GM18520 (cell line): ENCODE data around the gene PRKCA.
"Not testable (repeated sequence)": the region's sequence is repeated elsewhere in the genome, so short reads cannot be mapped to it uniquely, and the experiment has no call there.

Experiments used
- ATAC-seq: cut with Tn5 transposase; IDR thresholded peaks from one replicate; pipeline ENCODE4 v1.9.1; 2021; ENCODE audit not compliant: unreplicated experiment

The PRKCA gene

DNA sequence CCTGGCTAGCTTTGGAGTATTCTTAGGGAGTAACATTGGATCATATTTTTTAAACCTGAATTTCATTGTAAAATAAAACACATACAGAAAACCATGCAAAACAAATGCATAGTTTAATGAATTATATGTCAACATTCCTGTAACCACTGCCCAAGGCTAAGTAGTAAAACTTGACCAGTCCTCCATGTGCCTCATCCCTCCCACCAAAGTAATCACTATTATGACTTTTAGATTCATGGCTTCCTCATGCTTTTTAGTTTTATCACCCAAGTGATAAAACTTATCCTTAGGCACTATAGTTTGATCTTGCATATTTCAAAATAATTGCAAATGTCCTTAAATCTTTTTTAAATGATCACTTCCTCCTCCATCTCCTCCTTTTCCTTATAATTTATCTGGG, 20.4 kb downstream of the PRKCA start:
- no peak for ATAC-seq

DNA sequence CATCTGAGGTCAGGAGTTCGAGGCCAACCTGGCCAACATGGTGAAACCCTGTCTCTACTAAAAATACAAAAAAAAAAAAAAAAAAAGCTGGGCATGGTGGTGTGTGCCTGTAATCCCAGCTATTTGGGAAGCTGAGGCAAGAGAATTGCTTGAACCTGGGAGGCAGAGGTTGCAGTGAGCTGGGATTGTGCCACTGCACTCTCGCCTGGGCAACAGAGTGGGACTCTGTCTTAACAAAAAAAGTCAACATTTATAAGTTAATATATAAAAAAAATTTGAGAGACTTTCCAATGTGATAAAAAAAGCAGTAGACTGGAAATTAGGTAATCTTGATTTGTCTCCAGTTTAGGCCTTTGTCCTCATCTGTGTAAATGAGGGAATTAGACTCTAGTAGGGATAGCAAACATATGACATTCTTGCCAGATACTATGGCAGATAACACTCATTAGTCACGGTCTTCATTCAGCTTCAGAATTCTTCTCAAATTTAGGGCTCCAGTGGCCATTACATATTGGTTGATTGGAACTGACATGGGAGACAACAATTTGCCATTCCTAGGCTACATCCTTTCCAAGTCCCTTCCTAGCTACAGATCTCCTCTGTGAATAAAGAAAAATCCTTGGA, 22.1 kb downstream of the PRKCA start:
- not testable (repeated sequence) for ATAC-seq

DNA sequence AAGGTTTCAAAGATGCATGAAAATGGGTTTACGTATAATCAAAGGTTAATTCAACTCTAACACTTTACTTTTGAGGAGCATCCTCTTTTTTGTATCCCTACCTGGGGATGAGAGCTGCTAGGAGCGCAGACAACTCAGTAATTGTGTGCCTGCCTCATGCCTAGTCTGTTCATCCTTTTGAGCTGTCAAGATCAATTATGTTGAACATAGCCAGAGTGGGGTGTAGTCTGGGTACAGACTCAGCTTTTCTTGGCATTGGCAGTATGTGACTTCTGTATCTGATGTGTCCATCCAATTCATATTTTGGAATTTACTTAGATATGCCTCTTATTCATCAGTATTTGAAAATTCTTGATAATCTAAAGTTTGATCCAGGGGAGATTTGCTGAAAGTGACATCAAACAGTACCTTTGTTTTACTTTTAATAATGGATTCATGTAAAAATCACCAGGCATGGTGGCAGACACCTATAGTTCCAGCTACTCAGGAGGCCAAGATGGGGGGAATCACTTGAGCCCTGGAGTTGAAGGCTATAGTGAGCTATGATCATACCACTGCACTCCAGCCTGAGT, 24.1 kb downstream of the PRKCA start:
- no peak for ATAC-seq

DNA sequence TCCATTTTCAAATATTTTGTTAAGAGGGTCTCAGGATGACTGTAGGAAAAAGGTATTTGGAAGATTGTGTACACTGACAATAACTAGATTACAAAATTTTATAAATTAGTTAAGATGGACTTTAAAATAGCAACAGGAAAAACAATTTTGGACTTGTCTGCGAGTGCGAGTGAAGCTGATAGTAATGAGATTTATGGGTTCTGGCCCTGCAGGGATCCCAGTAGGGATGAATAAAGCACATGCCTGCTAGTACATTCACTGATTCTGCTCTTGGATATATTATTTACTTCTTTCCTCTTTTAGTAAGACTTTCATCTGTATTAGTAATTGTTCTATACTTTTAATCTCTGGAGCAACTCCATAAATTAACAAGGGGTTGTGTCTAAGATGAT, 28.2 kb downstream of the PRKCA start:
- no peak for ATAC-seq

DNA sequence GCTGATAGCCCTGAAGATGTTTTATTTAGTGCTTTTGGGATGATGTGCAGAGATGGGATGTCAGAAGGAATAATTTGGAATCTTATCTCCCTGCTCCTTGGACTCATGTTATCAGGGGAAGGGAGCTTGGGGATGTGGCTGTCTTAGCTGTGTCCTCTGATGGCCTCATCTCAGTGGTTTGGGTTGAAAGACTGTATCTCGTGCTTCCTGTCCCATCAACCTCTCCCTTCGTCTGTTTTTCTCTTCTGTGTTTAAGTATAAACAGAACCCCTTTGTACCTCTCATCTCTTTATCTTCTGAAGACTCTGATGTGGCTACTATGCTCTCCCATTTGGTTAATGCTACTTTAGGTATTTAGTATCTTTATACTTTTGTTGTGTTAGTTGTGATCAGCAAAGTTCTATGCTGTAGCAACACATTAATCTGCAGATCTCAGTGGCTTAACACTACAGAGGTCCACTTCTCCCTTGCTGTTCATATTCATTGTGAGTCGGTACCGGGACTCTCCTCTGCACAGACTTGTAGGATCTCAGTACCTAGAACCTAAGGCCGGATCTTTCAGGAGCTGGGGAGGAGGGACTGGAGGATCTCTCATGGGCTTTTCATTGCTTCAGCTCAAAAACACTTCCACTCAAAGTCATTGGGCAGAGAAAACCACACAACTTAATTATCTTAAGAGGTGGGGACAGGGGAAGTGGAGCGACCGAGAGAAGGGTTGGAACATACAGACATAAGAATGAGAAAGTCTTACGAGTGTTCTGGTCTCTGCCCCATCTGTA, 28.8 kb downstream of the PRKCA start:
- ATAC-seq = no peak

DNA sequence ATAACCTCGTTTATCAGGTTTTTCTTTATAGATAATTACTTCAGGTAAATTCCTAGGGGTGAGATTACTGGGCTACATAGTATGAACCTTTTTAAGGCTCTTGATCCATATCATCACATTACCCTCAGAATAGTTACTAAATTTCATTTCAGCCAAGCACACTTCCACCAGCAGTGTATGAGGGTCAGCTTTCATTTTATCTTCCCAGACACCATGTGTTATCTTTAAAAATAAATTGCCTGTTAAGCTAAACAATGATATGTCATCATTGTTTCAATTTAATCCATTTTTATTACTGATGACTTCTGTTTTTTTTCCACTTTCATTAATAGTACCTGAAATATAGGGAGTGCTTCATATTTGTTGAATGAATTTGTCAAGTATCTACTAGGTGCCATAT, 33.4 kb downstream of the PRKCA start:
- no peak for ATAC-seq

DNA sequence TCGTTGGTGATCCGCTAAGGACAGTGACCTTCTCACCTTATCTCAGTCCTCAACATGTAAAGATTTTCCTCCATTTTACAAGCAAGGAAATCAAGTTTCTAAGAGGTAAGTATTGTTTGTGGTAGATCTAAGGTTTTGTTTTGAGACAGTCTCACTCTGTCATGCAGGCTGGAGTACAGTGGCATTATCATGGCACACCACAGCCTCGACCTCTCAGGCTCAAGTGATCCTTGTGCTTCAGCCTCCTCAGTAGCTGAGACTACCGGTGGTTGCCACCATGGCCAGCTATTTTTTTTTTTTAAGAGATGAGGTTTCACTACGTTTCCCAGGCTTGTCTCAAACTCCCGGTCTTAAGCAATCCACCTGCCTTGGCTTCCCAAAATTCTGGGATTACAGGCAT, 34.9 kb downstream of the PRKCA start:
- ATAC-seq = no peak

DNA sequence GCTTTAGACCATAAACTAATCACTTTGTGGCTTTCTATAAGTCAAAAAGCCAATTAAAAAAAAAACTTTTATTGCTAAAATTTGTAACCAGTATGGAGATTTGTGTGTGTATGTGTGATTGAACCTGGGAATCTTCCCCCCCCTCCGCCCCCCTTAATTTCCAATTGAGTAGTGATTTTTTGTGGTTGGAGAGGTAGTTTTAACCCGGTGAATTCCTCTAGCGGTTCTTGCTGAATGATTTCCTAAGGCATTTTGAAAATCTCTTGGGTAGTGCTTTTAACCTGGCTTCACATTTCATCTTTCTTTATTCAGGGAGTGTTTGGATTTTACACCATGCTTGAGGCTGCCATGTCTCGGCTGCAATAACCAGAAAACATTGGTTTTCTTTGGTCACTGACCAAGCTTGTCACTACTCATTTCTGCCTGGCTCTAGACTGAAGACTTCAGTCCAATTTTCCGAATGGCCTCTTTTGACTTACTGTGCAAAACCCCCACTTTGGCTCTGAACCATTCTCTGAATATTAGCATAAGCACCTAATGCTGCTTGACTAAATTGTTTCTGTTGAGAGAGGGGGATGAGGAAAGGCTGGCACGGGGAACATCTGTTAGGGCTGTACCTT, 35.6 kb downstream of the PRKCA start:
- ATAC-seq = no peak

DNA sequence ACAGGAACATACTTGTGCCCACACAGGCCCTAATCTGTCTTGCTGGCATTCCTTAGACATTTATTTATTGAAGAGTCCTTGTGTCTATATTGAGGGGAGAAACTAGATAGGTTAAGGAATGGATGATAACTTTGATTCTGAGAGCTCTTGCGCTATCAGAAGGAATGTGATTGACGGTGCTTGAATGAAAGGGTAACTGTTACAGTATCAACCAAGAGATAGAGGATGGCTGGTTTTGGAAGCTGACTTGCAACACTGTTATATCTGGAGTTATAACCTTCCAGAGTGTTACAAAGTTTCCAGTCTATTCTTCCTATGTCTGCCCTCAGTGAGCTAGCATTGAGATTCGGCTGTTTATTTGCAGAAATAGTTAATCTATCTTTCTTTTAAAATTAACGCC, 36.5 kb downstream of the PRKCA start:
- no peak for ATAC-seq

DNA sequence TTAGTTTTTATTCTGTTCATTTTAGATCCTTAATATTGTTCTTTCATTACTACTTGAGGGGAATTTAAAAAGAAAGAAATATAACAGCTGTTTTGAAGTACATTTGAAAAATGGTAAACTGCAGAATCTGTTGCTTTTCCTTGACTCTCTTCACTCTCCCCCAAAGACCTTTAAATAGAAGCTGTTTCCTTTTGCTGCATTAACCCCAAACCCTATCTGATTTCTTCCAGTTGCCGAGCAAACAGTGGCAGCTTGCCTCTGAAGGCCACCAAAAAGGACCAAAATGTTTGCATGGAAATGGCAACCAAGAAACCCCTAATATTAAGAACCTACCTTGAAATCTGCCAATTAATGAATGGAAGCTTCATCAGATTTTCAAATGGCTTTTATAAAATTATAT, 37.1 kb downstream of the PRKCA start:
- no peak for ATAC-seq

DNA sequence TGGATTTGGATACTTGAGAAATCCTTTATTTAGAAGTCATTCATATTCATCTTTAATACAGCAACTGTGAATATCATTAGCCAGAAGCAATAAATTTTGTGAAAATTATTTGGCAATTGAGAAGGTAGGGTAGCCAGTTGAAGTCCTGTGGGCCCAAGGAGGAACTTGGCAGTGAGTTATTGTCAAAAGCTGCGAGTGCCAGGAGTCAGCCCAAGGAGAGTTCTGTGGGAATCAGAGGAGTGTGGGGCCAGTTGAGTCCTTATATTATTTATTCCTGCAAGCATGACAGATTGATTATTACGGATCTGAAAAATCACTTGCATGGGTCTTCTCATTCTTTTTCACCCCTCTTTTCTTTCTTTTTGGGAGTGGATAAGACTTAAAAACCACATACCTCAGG, 38.3 kb downstream of the PRKCA start:
- ATAC-seq = no peak

DNA sequence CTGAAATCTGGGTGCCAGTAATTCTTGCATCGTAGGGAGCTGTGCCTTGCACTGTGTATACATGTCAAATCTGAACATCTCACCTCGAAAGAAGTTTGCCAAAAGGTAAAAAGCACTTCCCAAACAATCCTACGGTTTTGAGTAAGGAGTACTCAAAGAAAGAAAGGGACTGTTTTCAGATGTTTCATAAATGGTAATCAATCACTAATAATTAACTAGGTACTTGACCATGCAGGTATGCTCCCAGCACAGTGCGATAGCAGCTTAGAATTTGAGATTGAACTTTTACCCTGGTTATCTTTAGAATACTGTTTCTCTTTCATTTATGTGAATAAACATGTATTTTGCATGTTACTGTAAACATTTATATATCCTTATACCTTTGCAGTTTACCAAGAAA, 39.0 kb downstream of the PRKCA start:
- ATAC-seq = no peak

DNA sequence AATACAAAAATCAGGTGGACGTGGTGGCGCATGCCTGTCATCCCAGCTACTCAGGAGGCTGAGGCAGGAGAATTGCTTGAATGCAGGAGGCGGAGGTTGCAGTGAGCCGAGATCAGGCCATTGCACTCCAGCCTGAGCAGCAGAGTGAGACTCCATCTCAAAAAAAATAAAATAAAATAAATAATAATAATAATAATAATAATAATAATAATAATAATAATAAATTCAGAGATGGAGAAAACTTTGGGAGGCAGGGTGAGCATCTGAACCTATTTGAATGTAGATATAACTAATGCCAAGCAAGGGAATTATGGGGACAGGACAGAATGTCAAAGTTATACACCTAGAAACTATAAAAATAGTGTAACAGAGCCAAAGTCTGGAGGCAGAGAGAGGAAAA, 39.9 kb downstream of the PRKCA start:
- not testable (repeated sequence) for ATAC-seq

DNA sequence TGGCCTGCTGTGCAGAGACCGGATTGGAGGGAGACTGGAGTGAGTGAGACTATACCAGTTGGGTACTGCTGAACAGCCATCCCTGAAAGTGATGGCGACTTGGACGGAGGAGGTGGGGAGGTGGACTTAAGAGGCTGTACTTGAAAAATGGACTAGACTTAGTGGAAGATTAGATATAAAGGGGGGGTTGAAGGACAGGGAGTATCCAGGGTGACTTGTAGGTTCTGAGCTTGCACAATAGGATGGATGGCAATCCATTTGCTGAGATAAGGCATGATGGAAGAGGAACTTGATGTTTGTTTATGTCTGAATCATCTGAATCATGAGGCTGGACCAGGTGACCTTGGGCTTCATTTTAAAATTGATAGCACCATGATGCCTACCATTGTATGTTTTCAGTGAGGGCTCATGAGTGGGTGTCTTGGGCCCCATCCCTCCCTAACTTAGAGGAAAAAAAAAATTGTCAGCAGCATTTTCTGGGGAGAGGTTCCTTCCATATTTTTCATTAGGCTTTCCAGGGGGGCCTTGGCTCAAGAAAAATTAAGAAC, 41.2 kb downstream of the PRKCA start:
- ATAC-seq = no peak

DNA sequence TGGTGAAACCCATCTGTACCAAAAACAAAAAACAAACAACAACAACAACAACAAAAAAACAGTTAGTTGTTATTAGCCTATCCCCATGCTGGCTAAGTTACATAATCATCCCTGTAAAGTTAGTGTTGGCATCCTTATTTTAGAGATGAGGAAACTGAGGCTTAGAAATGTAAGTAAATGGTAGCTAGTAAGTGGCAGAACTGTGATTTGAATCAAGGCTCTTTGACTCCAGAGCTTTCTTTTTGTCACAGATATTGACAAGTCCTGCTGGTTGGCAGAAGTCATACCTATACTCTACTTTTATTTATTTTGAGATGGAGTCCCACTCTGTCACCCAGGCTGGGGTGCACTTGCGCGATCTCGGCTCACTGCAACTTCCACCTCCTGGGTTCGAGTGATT, 42.1 kb downstream of the PRKCA start:
- no peak for ATAC-seq

DNA sequence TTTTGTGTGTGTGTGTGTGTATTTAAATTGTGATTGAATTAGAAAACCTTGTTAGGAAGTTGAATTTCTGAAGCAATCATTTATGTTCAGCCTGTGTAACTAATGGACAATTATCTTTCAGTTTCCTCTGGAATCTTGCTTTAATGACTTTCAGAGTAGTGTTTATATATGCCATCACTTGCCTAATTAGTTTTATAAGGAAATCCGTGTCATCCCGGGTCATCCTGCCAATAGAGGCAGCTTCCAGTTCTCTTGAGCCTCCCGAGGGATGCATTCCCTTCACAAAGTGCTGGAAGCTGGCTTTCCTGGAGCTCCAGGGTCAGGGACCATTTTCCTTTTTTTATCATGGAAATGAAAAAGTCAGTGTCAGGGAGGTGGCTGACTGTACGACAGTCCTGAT, 42.9 kb downstream of the PRKCA start:
- ATAC-seq = no peak

DNA sequence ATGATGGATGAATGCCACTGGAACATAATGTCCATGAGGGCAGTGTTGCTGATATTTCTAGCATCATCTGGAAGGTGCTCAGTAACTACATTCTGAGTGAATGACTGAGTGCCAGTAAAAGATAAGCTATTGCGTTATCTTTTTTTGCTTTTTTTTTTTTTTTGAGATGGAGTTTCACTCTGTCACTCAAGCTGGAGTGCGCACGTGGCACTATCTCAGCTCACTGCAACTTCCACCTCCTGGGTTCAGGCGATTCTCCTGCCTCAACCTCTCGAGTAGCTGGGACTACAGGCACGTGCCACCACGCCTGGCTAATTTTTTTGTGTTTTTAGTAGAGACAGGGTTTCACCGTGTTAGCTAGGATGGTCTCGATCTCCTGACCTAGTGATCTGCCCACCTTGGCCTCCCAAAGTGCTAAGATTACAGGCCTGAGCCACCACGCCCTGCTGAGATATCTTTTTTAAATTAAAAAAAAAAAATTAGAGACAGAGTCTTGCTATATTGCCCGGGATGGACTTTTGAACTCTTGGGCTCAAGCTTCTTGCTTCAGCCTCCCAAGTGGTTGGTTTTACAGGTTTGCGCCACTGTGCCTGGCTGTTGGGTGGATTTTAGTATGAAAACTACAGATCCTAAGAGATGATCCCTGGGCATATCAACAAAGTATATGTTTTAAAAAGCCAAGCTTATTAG, 43.7 kb downstream of the PRKCA start:
- not testable (repeated sequence) for ATAC-seq

DNA sequence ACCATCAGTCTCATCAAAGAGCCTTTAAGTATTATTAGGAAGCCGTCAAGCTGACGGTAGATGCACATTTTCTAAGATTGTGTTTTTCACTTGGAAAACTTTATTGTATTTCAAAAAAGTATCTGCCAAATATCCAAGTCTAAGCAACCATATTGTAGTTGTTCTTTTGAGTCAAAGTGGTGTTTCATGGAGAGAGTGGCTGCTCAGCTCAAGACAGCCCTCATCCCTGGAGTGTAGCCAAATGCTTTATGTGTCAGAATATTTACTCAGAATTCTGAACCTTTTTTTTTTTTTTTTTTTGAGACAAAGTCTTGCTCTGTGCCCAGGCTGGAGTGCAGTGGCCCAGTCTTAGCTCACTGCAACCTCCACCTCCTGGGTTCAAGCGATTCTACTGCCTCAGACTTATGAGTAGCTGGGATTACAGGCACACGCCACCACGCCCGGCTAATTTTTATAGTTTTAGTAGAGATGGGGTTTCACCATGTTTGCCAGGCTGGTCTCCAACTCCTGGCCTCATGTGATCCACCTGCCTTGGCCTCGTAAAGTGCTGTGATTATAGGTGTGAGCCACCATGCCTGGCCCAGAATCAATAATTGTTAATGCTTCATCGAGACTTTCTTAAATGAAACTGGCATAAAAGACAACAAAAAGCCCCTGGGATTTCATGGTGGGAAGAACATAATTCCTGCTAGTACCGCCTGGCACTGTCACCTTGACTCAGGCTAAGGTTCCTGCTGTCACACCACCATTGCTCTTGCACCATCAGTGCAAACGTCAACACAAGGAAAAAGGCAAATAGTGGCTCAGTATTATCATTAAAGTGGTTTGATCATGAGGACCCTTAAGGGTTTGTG, 45.5 kb downstream of the PRKCA start:
- ATAC-seq = no peak

DNA sequence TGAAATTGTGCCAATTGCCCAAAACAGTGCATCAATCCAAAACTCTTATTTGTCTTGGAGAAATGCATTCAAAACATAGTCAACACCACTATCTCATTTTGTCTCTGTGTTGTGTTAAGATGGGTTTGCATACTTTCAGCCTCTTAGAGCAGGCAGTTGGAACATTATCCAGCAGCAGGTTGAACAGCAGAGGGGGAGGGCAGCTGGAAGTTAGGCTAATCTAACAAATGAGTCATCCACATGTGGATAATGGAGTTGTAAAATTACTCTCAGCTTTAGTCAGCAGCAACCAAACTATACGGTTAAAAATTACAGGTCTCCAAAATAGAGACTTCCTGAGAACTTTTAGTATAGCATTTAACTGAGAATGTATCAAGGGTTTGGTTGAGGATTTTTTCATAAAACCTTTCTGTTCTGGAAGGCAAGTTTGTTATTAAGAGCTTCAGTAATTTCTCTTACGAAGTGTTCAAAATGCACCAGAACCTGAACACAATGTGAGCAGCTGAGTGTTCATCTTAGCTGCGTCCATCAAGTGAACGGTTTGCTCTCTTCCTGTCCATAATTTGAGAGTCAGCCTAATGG, 46.3 kb downstream of the PRKCA start:
- ATAC-seq = no peak
